K562 (cell line): Measurements from ENCODE around the gene LRRC70. TPM values are rescaled to one million over a fixed set of nuclear protein-coding genes. Genes with fewer than 3 reads are reported as not detected.

Experiments
- ATAC-seq: fragments of 200-7000 bp; cut with Tn5 transposase; 3 replicates; pipeline ENCODE4 v1.9.1; 2020; ENCODE audit warnings: moderate library complexity
- BruUV-seq: library from RNA; stranded (reverse); fragments of 400-500 nt; replicated peaks from 2 replicates; lab custom pipeline; 2021; lab: Mats Ljungman, UMichigan
- CTCF ChIA-PET: fragments of 300-600 bp; formaldehyde crosslinking; extraction: SDS; loops from one replicate; lab custom pipeline; 2021; ENCODE audit warnings: low intra/inter-chr PET ratio; lab: Yijun Ruan, JAX
- POLR2A ChIA-PET: fragments of 300-600, 350-650 bp; sonication (Branson Sonifier 250); formaldehyde crosslinking; extraction: SDS; loops from one replicate; lab custom pipeline; 2021; ENCODE audit warnings: antibody characterized with exemption, inconsistent platforms; lab: Yijun Ruan, JAX
- DNase-seq, 4 experiments: peaks; one replicate each; pipeline versions ENCODE4 v3.0.0 to v3.0.0-alpha.2; 2011 to 2018; ENCODE audit warnings: low spot score in 3 of 4, mixed read lengths in 3 of 4; ENCODE audit errors: extremely low read depth in 1 of 4
- FAIRE-seq: peaks from 2 replicates; lab custom pipeline; 2011; peaks lifted over from hg19 to GRCh38; lab: Jason Lieb, UNC
- H2AFZ ChIP-seq: 2 replicates; pipeline ENCODE4 v1.6.0; 2011; ENCODE audit warnings: low read depth, low read length, control low read depth, inconsistent platforms
- H3K27ac ChIP-seq: fragments of 200-600 bp; 3 replicates; pipeline ENCODE4 v1.8.0; 2011; ENCODE audit warnings: low read depth, mild to moderate bottlenecking, control low read depth, inconsistent platforms, low read length, moderate library complexity, mixed read lengths; ENCODE audit errors: extremely low read depth
- H3K27me3 ChIP-seq, 2 experiments: fragments of 300-600 bp in 1 of 2; 2 replicates in 1 of 2; 3 replicates in 1 of 2; pipeline versions ENCODE4 v1.6.0 to v1.8.0; 2011; ENCODE audit warnings: inconsistent platforms in 2 of 2, low read length in 2 of 2, mild to moderate bottlenecking in 1 of 2, mixed read lengths in 1 of 2, moderate library complexity in 1 of 2; ENCODE audit not compliant: control insufficient read depth in 2 of 2, insufficient read depth in 2 of 2
- H3K36me3 ChIP-seq: fragments of 300-600 bp; 3 replicates; pipeline ENCODE4 v1.8.0; 2011; ENCODE audit warnings: mild to moderate bottlenecking, low read length, inconsistent platforms; ENCODE audit not compliant: control insufficient read depth, insufficient read depth
- H3K4me1 ChIP-seq, 2 experiments: fragments of 200-600 bp in 1 of 2; replicated peaks in 1 of 2; 2 replicates in 1 of 2; 3 replicates in 1 of 2; pipeline versions ENCODE4 v1.5.1 to v1.8.0; 2011; ENCODE audit warnings: inconsistent platforms in 2 of 2, low read length in 2 of 2, mild to moderate bottlenecking in 1 of 2, mixed read lengths in 1 of 2, moderate library complexity in 1 of 2; ENCODE audit not compliant: control insufficient read depth in 2 of 2, insufficient read depth in 2 of 2
- H3K4me2 ChIP-seq: 2 replicates; pipeline ENCODE4 v1.6.1; 2011; ENCODE audit warnings: low read length, control low read depth, inconsistent platforms, mixed read lengths; ENCODE audit not compliant: insufficient read depth
- H3K4me3 ChIP-seq: fragments of 200-600 bp; sonication (generic), shearing (Covaris generic); 2 replicates; pipeline ENCODE4 v1.5.1; 2016; ENCODE audit warnings: control low read depth, inconsistent platforms
- H3K79me2 ChIP-seq: fragments of 200-600 bp; 3 replicates; pipeline ENCODE4 v1.8.0; 2011; ENCODE audit warnings: low read length, inconsistent platforms; ENCODE audit not compliant: control insufficient read depth, insufficient read depth
- H3K9ac ChIP-seq, 2 experiments: 2 replicates each; pipeline versions ENCODE4 v1.6.0 to v1.6.1; 2011; ENCODE audit warnings: low read depth in 2 of 2, low read length in 2 of 2, control low read depth in 1 of 2, inconsistent platforms in 1 of 2, mild to moderate bottlenecking in 1 of 2, mixed read lengths in 1 of 2; ENCODE audit not compliant: insufficient read depth in 1 of 2
- H3K9me1 ChIP-seq: one replicate; pipeline ENCODE4 v1.6.0; 2011; ENCODE audit warnings: inconsistent platforms, mild to moderate bottlenecking, low read length, moderate library complexity; ENCODE audit not compliant: control insufficient read depth, insufficient read depth
- H3K9me3 ChIP-seq: replicated peaks from 2 replicates; pipeline ENCODE4 v1.5.1; 2011; ENCODE audit warnings: low read depth, low read length, inconsistent platforms; ENCODE audit not compliant: control insufficient read depth, insufficient read depth
- H4K20me1 ChIP-seq: replicated peaks from 2 replicates; pipeline ENCODE4 v1.6.1; 2011; ENCODE audit warnings: low read length, inconsistent platforms, mixed read lengths; ENCODE audit not compliant: control insufficient read depth, insufficient read depth
- BRCA1 ChIP-seq, 2 experiments: fragments of 450-650 bp in 1 of 2; sonication (generic) in 1 of 2; formaldehyde crosslinking in 1 of 2; IDR thresholded peaks; 2 replicates each; pipeline versions ENCODE4 v1.5.0 to v1.6.1; 2017 to 2020; ENCODE audit warnings: mild to moderate bottlenecking in 1 of 2, missing genetic modification reagents in 1 of 2
- EP400 ChIP-seq: fragments of 450-650 bp; IDR thresholded peaks from 2 replicates; pipeline ENCODE4 v1.6.1; 2017; ENCODE audit warnings: antibody characterized with exemption, mild to moderate bottlenecking, moderate library complexity
- ILK ChIP-seq: fragments of 450-650 bp; IDR thresholded peaks from 2 replicates; pipeline ENCODE4 v1.6.1; 2016; ENCODE audit warnings: missing genetic modification characterization, low read depth, mild to moderate bottlenecking, missing compliant biosample characterization, moderate library complexity, borderline replicate concordance
- MYNN ChIP-seq, 2 experiments: sonication (generic); formaldehyde crosslinking in 1 of 2; IDR thresholded peaks; 2 replicates each; pipeline versions ENCODE4 v1.5.0 to v1.6.1; 2016 to 2020; ENCODE audit warnings: antibody characterized with exemption in 1 of 2, missing genetic modification reagents in 1 of 2
- POLR2G ChIP-seq: fragments of 200-400 bp; formaldehyde crosslinking; IDR thresholded peaks from 2 replicates; pipeline ENCODE4 v1.6.1; 2017; ENCODE audit warnings: low read depth, mild to moderate bottlenecking, antibody characterized with exemption, low read length, moderate library complexity
- ZNF764 ChIP-seq: fragments of 250-450 bp; sonication (Bioruptor Pico); IDR thresholded peaks from 2 replicates; pipeline ENCODE4 v1.4.0; 2020; ENCODE audit warnings: low read depth, mild to moderate bottlenecking, moderate library complexity
- WGBS: fragments of 100-300 bp; shearing (Covaris generic); methylation state at CpG from one replicate; pipeline ENCODE4 v1.1.6; 2016; ENCODE audit warnings: low coverage, mixed read lengths; ENCODE audit not compliant: insufficient coverage; ENCODE audit errors: missing lambda C conversion rate; 5-methylcytosine and 5-hydroxymethylcytosine counted together
- in situ Hi-C: fragments of 300-500 bp; cut with MboI; formaldehyde crosslinking; loops from 4 replicates; pipeline ENCODE4 v1.15.0; 2018; ENCODE audit warnings: inconsistent platforms, mixed read lengths
- intact Hi-C: fragments of 100-400 bp; cut with micrococcal nuclease; formaldehyde crosslinking; loops from 2 replicates; pipeline ENCODE4 v1.14.2; 2022
- polyA plus RNA-seq, 8 experiments: library from polyadenylated mRNA; depleted of rRNA in 4 of 8; stranded (reverse) in 5 of 8; unstranded in 3 of 8; fragments of >200 nt; fragmentation: Nextera tagmentation in 2 of 8; fragmentation: Illumina TruSeq in 1 of 8; extraction: Ambion mirVana in 2 of 8; extraction: Trizol in 1 of 8; gene quantifications; 2 replicates each; pipeline versions ENCODE4 v1.2.1 to v1.2.3, GENCODE V29; 2011 to 2014; ENCODE audit warnings: inconsistent platforms in 1 of 8, missing spikeins in 1 of 8
- total RNA-seq, 7 experiments: library from RNA; depleted of rRNA in 6 of 7; stranded (reverse); fragments of >200 nt in 6 of 7; fragmentation: Illumina TruSeq in 2 of 7; extraction: Trizol in 2 of 7; gene quantifications; 2 replicates each; pipeline versions ENCODE4 v1.2.1 to v1.2.3, GENCODE V29; 2011 to 2021; ENCODE audit warnings: low replicate concordance in 1 of 7
- TF ChIP-seq, protein P1 (sequence below), 2 experiments: fragments of 450-650 bp; formaldehyde crosslinking in 1 of 2; IDR thresholded peaks; 2 replicates each; pipeline versions ENCODE4 v1.4.0 to v1.6.1; 2014 to 2020; ENCODE audit warnings: mild to moderate bottlenecking in 2 of 2, borderline replicate concordance in 1 of 2, low read depth in 1 of 2
- TF ChIP-seq, protein P2 (sequence below): fragments of 250-450 bp; sonication (Bioruptor Pico); IDR thresholded peaks from 2 replicates; pipeline ENCODE4 v1.5.0; 2021; ENCODE audit warnings: mild to moderate bottlenecking, moderate library complexity

The LRRC70 gene
- total and polyA plus RNA-seq, 9 of the 15 experiments (the other 6 are each of a cell fraction or from before 2014, with no cell fraction given) = 0.21 to 2.1 (median 0.73) TPM

DNA sequence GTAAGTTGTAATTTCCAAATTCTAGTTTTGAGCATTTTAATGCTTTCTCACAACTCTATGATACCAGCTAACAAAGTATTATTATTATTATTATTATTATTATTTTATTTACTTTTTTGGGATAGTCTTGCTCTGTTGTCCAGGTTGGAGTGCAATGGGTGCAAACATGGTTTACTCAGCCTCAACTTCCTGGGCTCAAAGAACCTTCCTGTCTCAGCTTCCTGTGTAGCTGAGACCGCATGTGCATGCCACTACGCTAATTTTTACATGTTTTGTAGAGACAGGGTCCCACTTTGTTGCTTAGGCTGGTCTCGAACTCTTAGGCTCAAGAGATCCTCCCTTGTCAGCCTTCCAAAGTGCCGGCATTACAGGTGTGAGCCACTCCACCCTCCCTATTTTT, 27.0 kb downstream of the LRRC70 start:
- H3K4me3 ChIP-seq = no peak overlapping the region
- in situ Hi-C loops (no loop called here), intact Hi-C loops (no loop called here)
- no peaks in the 10 kb centered on the region for H3K9me1 ChIP-seq
- BruUV-seq = no TSS peak
- H3K36me3 ChIP-seq = peaks cover 43% of the 10 kb centered on the region
- H3K27me3 ChIP-seq = no peaks in the 10 kb centered on the region
- H3K27ac ChIP-seq = no peak overlapping the region
- CTCF ChIA-PET = no interaction called here
- H2AFZ ChIP-seq = no peak overlapping the region
- FAIRE-seq (no peak), ATAC-seq (no peak), DNase-seq (no peak)
- no peaks in the 10 kb centered on the region for H4K20me1 ChIP-seq
- no peaks in the 10 kb centered on the region for H3K79me2 ChIP-seq
- WGBS = 92% methylated on average over 4 of the region's 4 CpGs
- no peak overlapping the region for H3K9ac ChIP-seq
- H3K4me1 ChIP-seq = no peaks in the 10 kb centered on the region
- H3K9me3 ChIP-seq = no peaks in the 10 kb centered on the region
- POLR2A ChIA-PET = no interaction called here
- H3K4me2 ChIP-seq = no peak overlapping the region
- TF ChIP-seq, protein P1, sequence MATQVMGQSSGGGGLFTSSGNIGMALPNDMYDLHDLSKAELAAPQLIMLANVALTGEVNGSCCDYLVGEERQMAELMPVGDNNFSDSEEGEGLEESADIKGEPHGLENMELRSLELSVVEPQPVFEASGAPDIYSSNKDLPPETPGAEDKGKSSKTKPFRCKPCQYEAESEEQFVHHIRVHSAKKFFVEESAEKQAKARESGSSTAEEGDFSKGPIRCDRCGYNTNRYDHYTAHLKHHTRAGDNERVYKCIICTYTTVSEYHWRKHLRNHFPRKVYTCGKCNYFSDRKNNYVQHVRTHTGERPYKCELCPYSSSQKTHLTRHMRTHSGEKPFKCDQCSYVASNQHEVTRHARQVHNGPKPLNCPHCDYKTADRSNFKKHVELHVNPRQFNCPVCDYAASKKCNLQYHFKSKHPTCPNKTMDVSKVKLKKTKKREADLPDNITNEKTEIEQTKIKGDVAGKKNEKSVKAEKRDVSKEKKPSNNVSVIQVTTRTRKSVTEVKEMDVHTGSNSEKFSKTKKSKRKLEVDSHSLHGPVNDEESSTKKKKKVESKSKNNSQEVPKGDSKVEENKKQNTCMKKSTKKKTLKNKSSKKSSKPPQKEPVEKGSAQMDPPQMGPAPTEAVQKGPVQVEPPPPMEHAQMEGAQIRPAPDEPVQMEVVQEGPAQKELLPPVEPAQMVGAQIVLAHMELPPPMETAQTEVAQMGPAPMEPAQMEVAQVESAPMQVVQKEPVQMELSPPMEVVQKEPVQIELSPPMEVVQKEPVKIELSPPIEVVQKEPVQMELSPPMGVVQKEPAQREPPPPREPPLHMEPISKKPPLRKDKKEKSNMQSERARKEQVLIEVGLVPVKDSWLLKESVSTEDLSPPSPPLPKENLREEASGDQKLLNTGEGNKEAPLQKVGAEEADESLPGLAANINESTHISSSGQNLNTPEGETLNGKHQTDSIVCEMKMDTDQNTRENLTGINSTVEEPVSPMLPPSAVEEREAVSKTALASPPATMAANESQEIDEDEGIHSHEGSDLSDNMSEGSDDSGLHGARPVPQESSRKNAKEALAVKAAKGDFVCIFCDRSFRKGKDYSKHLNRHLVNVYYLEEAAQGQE (IDR thresholded peaks at IDR 0.05; ENCODE audit: borderline replicate concordance) = no peak
- TF ChIP-seq, protein P1 (CRISPR knock-in tag; IDR thresholded peaks at IDR 0.05; ENCODE audit: low read depth) = no peak
- TF ChIP-seq MYNN (IDR thresholded peaks at IDR 0.05) (no peak), MYNN (CRISPR knock-in tag; IDR thresholded peaks at IDR 0.05) (no peak), BRCA1 (IDR thresholded peaks at IDR 0.05) (no peak), BRCA1 (CRISPR knock-in tag; IDR thresholded peaks at IDR 0.05) (no peak), POLR2G (no peak), ZNF764 (CRISPR knock-in tag) (no peak), ILK (tag) (no peak), EP400 (no peak)
- TF ChIP-seq, protein P2, sequence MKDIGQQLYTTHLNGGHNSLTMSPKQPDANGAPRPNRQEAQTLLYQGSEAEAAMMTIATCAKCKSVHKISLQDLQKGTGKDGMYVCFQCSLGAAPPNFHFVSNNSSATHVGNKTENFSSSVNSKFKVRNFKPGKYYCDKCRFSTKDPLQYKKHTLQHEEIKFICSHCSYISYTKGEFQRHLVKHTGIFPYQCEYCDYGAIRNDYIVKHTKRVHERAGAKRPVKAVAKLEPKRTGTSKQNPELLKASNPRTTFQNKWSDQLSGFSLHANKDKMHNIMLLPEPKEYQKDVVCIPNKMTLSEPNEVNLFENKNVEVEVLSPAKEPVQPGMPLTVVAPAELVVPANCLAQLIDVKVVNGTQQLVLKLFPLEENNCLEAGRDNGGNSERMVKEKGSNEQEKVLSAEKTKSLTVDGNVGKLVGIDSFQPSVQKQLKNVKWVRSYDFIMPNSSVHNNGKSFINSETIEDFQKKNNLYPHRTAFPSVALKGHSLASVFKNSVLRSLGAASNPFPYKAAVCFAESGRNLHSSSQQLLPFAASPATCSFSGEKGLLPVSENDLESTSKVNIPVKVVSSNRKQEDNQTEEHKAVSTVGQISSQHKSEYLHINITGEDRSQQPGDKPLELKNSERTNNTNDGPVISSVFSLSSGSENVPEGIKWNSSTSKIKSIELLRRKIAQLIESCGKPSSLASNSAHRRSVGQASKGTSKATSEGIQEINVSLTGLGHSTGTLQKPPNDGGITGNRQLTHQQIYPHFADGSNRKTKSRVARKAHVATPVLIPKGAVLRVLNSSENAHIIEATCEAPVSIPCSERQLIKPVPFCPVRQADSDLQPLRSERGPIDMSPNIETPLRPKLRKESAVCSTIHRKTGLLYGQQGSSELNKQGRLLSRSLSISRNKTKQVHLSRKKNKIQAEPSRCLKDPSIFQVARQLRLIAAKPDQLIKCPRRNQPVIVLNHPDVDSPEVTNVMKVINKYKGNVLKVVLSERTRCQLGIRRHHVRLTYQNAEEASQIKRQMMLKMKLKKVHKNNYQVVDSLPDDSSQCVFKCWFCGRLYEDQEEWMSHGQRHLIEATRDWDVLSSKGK (CRISPR knock-in tag) = no peak
